AG08395 (cell line): Measurements from ENCODE around the gene ZSWIM7.
A peak's percentile ranks its signal among the peaks of the same experiment; 100 is the strongest.
"Not testable (repeated sequence)": the region's sequence is repeated elsewhere in the genome, so short reads cannot be mapped to it uniquely, and the experiment has no call there.

Experiments used
- DNase-seq: peaks from one replicate; pipeline ENCODE4 v3.0.0; 2012; ENCODE audit warnings: mixed read lengths, low spot score

The ZSWIM7 gene

GRCh38 chr17:15957206-15957605, 42.3 kb downstream of the ZSWIM7 start:
- DNase-seq = no peak

- no peak for DNase-seq
Measured at GRCh38 chr17:15955793-15956541, 43.5 kb downstream of the ZSWIM7 start.

GRCh38 chr17:15954222-15954621, 45.3 kb downstream of the ZSWIM7 start:
- peak; percentile 79 for DNase-seq

- DNase-seq = no peak
Measured at GRCh38 chr17:15952916-15953790, 46.4 kb downstream of the ZSWIM7 start.

DNA sequence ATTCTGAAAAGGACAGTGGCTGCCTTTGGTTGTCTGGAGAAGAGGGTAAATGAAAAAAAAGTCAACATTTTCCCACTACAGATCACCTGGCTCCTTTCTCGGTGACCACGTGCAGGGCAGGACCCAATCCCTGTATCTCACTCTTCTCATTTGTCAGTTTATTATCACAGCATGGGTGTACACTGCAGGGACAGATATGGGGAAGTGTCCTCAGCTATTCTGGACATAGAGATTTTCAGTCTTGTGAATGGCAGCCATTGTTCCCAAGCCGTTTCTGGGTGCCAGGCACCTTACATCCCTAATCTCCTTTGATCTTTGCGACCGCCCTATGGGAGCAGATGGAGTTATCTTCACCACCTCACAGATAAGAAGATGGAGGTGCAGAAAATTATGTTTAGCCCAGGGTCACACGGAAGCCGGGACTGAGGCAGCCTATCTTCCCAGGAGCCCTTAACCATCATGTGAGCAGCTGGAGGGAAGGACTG, 47.4 kb downstream of the ZSWIM7 start:
- DNase-seq = no peak

- DNase-seq = no peak
Measured at GRCh38 chr17:15951368-15952047, 48.0 kb downstream of the ZSWIM7 start.

- no peak for DNase-seq
Measured at GRCh38 chr17:15947976-15948752, 51.3 kb downstream of the ZSWIM7 start.

DNA sequence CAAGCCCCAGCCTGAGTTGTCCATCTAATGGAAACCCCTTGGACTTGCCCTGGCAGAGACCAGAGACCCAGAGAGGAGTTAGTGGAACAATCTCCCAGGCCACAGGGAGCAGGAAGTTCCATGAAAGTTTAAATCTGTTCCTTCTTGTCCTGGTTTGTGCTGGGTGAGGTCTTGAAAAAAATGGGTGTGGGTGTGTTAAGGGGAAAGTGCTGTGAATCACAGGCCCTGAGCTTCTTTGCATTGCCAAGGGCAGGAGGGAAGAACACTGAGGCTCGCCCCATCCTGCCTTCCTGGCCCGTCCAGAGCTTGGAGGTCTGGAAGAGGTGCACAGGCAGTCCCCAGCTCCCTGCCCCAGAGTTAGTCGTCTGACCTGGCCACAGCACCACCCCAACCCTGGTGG, 52.2 kb downstream of the ZSWIM7 start:
- DNase-seq = peak; percentile 30

DNA sequence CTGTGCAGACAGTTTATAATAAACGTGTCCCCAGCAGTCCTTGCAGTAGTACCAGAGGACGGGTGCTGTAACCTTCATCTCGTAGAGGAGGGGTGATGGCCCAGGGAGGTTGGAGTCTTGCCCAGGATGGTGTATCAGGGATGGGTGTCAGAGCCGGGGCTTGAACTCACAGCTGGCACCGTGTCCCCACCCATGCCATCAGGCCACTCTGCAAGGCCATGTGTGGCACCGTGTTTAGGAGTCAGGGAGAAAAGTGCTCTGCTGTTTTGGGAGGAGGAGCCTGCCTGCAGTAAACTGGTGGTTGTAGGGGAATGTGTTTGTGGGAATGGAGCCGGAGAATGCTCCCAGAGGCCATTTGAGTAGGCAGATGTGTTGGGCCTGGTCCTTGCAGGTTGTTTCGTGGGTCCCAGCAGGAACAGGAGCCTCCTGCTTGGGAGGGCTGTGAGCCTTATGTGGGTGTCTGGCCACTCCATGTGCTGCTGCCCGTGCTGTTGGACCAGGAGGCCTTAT, 52.8 kb downstream of the ZSWIM7 start:
- DNase-seq = no peak

- DNase-seq = peak; percentile 11
Measured at GRCh38 chr17:15945527-15946191, 53.8 kb downstream of the ZSWIM7 start.

DNA sequence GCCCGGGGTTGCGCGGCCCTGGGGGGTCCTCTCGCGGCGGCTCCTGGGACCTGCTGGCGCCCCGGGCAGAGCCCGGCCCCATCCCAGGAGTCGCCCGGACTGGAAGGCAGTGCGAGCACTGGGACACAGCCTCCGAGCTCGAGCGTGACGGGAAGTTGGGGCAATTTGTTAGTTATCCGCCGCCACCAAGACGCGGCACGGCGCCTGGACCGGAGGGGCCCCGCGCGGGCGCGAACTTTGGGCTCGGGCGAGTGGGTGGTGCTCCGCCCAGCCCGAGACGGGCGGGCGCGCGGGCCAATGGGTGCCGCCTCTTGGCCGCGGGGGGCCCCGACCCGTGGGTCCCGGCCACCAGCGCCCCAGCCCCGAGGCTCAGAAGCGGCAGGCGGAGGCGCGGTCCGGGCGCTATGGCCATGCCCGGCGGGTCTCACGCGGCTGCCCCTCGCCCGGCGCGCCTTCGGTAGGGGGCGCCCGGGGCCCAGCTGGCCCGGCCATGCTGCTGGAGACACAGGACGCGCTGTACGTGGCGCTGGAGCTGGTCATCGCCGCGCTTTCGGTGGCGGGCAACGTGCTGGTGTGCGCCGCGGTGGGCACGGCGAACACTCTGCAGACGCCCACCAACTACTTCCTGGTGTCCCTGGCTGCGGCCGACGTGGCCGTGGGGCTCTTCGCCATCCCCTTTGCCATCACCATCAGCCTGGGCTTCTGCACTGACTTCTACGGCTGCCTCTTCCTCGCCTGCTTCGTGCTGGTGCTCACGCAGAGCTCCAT, 54.6 kb downstream of the ZSWIM7 start, which contains the start of gene ADORA2B:
ADORA2B (plus strand) TSS at position 372 of the 768 bp plus-strand sequence; CDS start at position 491, 119 bp downstream.
- peak; percentile 82 for DNase-seq

DNA sequence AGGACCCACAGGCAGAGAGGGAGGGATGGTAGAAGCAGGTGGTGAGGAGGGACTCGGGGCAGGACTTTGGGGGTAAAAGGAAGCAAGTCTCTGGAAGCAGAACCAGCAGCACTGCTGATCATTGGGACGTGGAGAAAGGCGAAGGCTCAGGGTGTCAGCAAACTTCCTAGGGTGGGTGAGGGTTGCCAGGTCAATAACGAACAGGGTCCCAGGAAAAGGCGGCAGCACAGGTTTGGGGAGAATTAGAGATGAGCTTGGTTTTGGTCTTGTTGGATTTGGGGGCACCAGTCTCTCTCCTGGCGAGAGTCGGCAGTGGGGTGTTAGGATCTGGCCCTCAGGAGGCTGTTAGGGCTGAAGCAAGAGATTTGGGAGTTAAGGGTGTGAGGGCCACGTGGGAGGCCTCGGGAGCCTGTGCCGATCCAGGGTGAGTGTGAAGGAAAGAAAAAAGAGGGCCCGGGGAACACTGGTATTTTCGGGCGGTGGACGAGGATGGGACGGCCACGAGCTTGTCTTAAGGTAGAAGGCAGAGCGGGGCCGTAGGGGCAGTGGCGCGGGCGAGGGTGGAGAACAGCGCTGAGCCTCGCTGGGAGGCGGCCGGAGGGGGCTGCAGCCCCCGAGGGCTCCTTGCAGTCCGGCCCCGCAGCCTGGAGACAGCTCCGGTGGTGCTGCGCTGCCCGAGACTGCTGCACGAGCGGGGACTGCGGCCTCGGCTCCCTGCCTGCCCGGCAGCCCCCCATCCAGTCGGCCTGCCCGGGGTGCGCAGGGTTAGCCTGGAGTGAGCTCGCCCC, 55.3 kb downstream of the ZSWIM7 start:
- no peak for DNase-seq

DNA sequence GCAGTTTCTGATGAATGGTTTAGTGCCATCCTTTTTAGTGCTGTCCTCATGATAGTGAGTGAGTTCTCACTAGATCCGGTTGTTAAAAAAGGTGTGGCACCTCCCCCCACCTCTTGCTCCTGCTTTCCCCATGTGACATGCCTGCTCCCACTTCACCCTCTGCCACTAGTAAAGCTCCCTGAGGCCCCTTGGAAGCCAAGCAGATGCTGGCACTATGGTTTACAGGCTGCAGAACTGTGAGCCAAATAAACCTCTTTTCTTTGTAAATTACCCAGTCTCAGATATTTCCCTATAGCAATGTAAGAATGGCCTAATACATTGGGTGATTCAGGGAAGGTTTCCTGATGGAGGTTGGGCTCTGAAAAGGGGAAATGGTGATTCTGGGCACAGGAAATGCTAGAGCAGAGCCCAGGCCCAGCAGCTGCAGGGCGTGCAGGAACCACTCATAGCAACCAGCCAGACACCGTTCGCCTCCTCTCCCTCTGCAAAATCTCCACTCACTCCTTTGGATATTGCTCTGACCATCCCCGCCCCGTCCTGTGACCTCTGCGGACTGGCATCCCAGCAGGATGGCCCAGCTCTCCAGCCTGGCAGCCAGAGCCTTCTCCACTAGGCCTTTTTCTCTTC, 57.2 kb downstream of the ZSWIM7 start:
- no peak for DNase-seq

GRCh38 chr17:15941781-15942180, 57.7 kb downstream of the ZSWIM7 start:
- no peak for DNase-seq

DNA sequence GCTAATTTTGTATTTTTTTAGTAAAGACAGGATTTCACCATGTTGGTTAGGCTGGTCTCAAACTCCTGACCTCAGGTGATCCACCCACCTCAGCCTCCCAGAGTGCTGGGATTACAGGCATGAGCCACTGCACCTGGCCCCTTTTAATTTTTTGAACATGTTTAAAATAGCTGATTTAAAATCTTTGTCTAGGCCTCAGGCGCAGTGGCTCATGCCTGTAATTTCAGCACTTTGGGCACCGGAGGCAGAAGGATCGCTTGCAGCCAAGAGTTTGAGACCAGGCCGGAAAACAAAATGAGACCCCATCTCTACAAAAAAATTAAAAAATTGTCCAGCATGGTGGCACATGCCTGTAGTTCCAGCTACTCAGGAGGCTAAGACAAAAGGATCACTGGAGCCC, 63.0 kb downstream of the ZSWIM7 start:
- not testable (repeated sequence) for DNase-seq

DNA sequence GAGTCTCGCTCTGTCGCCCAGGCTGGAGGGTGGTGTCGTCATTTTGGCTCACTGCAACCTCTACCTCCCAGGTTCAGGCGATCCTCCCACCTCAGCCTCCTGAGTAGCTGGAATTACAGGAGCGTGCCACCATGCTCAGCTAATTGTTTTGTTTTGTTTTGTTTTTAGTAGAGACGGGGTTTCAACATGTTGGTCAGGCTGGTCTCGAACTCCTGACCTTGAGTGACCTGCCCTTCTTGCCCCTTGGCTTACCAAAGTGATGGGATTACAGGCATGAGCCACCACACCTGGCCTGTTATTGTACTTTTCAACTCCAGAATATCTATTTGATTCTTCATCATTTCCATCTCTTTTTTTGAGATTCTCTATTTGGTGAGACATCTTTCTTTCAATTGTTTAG, 63.6 kb downstream of the ZSWIM7 start:
- DNase-seq = no peak

GRCh38 chr17:15934866-15935265, 64.6 kb downstream of the ZSWIM7 start:
- no peak for DNase-seq

DNA sequence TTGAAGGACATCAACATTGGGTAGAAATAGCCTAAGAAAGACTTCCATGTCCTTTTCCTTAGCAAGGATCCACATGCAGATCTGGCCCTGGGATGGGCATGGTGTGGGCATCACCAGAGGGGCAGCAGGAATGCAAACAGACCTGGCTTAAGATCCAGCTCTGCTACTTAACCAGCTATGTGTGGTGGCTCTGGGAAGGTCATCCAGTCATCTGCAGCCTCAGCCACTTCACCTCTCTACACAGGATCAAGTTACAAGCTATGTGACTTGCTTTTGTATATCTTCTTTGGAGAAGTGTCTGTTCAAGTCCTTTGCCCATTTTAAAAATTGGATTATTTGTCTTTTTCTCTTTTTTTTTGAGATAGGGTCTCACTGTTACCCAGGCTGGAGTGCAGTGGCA, 68.1 kb downstream of the ZSWIM7 start:
- DNase-seq = no peak

- DNase-seq = no peak
Measured at GRCh38 chr17:15930426-15930825, 69.1 kb downstream of the ZSWIM7 start.
